ENCODE results near the gene ZNF275.
"Not testable (repeated sequence)": the region's sequence is repeated elsewhere in the genome, so short reads cannot be mapped to it uniquely, and the experiment has no call there.

ZNF275 gene

GRCh38 chrX:153319295-153320046, 14.5 kb upstream of the ZNF275 start:
- DNase-seq = no peak

- not testable (repeated sequence) for DNase-seq
Observed at GRCh38 chrX:153320047-153320443, 13.9 kb upstream of the ZNF275 start.

- DNase-seq = no peak
Observed at GRCh38 chrX:153320555-153321184, 13.3 kb upstream of the ZNF275 start.

- DNase-seq = no peak
Observed at GRCh38 chrX:153321381-153322124, 12.4 kb upstream of the ZNF275 start, which contains the start of gene PNMA6F. PNMA6F (minus strand) TSS chrX:153321767; CDS start chrX:153320674, 1,093 bp downstream.

- no peak for DNase-seq
Observed at GRCh38 chrX:153327561-153327960, 6.4 kb upstream of the ZNF275 start.

- DNase-seq = no peak
Observed at GRCh38 chrX:153333266-153333665, 687 bp upstream of the ZNF275 start.

- no peak for DNase-seq
Observed at GRCh38 chrX:153334654-153335295, 822 bp downstream of the ZNF275 start.

GRCh38 chrX:153336121-153336894, 2.4 kb downstream of the ZNF275 start:
- DNase-seq = no peak

GRCh38 chrX:153336988-153337387, 3.0 kb downstream of the ZNF275 start:
- DNase-seq = no peak

- no peak for DNase-seq
Observed at GRCh38 chrX:153338836-153339235, 4.9 kb downstream of the ZNF275 start.

- no peak for DNase-seq
Observed at GRCh38 chrX:153339662-153340061, 5.7 kb downstream of the ZNF275 start.

GRCh38 chrX:153340111-153340510, 6.2 kb downstream of the ZNF275 start:
- no peak for DNase-seq

- DNase-seq = no peak
Observed at GRCh38 chrX:153342762-153343558, 9.0 kb downstream of the ZNF275 start.

- DNase-seq = no peak
Observed at GRCh38 chrX:153343674-153344073, 9.7 kb downstream of the ZNF275 start.

GRCh38 chrX:153347530-153347929, 13.6 kb downstream of the ZNF275 start:
- DNase-seq = no peak

- no peak for DNase-seq
Observed at GRCh38 chrX:153348421-153348820, 14.5 kb downstream of the ZNF275 start.

GRCh38 chrX:153349952-153350351, 16.0 kb downstream of the ZNF275 start:
- no peak for DNase-seq

- no peak for DNase-seq
Observed at GRCh38 chrX:153351981-153352380, 18.0 kb downstream of the ZNF275 start.

GRCh38 chrX:153352858-153353257, 18.9 kb downstream of the ZNF275 start:
- DNase-seq = no peak

GRCh38 chrX:153353416-153353815, 19.5 kb downstream of the ZNF275 start:
- DNase-seq = no peak

- no peak for DNase-seq
Observed at GRCh38 chrX:153357877-153358276, 23.9 kb downstream of the ZNF275 start.

Measured in stimulated activated CD4-positive, alpha-beta T cell treated with anti-CD3 and anti-CD28 coated beads, Interleukin-15, amount 100 ng/mL, for 24 hours (primary cell).